Superior temporal gyrus (tissue), 1 donor: ENCODE results near the gene SPRYD3.
A peak's percentile ranks its signal among the peaks of the same experiment; 100 is the strongest.

Experiments
- DNase-seq: peaks from one replicate; pipeline ENCODE4 v3.0.0-alpha.2; 2016; ENCODE audit errors: extremely low spot score

SPRYD3 gene

DNA sequence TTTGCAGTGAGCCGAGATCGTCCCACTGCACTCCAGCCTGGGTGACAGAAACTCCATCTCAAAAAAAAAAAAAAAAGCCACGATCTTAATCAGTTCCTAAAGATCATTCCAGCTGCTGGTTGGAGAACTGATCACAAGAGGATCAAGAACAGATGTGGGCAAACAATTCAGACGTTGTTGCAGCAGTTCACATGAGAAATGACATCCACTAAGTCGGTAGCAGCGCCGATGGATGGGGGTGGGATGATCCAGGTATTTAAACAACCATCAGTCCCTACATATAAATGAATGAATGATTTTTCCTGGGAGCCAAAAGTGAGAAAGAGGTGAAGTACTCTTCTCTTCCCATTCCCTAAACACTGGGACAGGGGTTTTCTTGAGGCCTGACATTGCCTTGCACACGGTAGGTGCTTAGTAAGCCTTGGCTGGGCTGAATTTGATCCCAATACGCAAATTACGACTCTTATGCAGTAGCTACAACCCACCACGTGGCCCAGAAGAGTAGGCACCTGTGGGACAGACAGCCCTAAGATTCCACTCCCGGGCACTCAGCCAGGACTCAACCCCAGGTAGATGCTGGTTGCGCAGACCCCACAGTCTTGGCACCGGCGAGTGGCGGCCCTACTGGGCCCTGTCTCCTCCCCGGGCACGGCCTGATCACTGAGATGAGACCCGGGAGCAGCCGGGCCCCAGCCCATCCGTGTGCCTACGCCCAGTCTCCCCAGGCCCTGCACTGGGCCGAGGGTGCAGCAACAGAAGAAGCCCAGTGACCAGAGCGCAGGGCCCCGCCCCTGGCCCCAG lies 565 bp downstream of the SPRYD3 start:
- DNase-seq = peak; percentile 41

DNA sequence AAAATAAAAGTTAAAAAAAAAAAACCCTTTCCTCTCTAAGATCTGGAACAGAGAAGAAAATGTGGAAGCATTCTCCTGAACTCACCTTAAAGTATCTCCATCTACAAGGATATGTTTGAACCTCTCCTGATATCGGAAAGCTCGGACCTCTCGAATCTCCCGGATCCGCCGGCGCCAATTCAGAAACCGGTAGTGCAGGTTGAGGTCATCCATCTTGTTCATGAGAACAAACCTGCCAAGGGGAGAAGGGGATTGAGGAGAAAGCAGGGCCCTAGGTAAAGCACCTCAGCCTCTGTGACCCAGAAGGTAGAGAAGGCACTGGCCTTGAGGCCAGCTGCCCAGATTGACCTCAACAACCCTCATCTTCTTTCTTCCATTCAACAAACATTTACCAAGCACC lies 2.2 kb downstream of the SPRYD3 start:
- DNase-seq = no peak

DNA sequence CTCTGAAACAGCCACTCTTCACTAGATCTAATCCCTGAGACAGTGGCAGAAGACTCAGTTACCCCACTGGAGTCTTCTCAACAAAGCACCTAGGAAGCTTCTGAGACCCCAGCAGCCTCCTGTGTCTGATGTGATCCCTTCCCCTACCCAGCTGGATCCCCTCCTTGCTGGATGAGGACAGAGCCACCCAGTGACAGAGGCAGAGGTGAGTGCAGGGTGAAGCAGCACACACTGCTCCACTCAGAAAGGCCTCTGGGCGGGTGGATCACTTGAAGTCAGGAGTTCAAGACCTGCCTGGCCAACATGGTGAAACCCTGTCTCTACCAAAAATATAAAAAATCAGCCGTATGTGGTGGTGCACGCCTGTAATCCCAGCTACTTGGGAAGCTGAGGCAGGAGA lies 2.7 kb downstream of the SPRYD3 start:
- no peak for DNase-seq

DNA sequence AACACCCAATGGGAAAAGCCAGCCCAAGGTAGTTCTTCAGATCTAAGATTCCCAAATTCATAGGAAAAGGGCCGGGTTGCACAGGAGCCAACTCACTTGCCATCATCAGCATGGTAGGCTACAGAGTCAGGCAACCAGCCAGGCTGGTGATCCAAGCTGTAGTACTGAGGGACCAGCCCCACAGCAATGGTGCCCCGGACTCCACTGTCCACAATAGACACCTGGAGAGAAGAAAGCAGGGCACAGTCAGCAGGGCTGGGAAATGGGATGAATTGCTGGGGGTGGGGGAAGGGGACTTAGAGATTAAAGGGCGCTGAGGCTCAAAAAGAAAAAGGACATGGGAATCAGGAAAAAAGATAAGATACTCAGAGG lies 4.2 kb downstream of the SPRYD3 start:
- DNase-seq = no peak

DNA sequence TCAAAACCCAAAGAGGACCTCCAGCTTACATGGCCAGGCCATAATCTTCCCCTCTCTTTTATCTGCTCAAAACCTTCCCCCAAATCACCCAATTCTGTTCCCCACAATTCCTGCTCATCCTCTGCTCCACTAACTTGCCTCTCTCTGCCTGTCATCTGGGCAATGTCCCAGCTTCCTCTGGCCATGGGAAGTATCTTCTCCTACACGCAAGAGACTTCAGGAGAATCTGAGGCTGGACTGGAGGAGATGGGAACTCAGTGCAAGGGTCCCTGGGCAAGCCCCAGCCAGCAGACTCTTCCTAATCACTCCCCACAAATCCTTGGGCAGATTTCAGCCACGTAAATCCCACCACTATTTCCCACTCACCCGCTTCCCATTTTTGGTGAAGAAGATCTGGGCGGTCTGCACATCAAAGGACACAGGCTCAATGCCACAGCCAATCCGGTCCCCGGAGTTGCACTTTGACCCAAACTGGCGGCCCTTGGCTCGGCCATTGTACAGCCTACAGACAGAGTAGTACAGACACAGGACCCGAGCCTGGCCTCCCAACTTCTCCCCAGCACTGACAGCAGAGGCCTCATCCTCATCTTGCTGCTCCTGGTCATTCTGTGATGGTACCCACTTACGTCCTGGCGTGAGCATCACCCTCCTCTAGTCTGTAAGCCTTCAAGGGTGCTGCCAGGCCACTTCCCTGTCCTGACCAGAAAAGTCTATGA lies 4.7 kb downstream of the SPRYD3 start:
- DNase-seq = no peak

DNA sequence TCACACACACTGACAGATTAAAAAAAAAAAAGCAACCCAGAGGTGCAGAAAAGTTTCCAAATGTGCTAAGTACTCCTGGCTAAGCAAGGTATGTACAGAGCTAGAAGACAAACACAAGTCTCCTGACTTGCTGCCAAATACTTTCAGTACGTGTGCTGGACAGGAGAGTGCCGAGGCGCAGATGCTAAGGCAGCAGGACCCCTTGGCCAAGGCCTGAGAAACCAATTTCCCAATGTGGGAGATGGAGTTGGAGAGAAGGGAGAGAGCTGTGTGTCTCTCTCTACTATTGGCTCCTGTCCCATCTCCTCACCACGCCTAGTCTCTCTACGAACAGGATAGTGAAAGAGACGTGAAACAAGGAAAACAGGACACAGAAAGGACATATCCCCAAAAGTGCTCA lies 5.3 kb downstream of the SPRYD3 start:
- no peak for DNase-seq

DNA sequence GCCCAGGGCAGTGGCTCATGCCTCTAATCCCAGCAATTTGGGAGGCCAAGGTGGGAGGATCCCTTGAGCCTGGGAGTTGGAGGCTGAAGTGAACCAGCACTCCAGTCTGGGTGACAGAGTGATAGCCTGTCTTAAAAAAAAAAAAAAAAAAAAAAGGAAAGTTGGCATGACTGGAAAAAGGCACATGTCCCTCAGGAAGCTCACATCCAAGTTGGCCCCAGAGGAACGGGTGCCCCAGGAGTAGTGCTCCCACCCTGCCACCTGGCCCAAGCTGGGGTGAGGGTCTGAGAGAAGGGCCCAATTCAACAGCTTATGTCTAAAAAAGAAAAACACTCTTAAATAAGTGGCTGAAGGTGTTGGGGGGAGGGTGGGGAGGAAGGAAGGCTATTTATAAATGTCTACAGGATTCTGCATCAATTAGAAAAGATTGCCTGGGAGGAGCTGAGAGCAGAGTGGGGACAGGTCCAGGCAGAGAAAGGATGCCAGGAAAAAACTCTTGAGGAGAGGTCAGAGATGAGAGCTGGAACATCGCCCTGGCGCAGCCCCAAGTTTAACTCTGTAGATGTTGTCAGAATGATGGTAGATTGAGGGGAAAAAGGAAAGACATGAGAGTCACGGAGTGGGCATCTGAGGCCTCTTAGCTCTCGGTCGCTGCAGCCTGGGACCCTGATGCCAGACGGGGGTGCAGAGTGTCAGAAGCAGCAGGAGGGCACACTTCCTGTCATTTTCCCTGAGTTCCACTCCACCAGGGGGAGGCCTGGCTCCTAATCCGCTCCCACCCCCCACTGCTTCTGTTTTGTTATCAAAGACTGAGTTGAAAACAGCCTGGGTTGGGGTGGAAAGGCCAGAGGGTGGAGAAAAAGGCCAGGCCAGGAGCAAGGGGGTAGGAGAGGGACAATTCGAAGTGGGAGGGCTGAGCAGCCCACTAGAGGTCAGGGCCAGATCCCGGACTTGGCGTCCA lies 7.3 kb downstream of the SPRYD3 start:
- DNase-seq = no peak

DNA sequence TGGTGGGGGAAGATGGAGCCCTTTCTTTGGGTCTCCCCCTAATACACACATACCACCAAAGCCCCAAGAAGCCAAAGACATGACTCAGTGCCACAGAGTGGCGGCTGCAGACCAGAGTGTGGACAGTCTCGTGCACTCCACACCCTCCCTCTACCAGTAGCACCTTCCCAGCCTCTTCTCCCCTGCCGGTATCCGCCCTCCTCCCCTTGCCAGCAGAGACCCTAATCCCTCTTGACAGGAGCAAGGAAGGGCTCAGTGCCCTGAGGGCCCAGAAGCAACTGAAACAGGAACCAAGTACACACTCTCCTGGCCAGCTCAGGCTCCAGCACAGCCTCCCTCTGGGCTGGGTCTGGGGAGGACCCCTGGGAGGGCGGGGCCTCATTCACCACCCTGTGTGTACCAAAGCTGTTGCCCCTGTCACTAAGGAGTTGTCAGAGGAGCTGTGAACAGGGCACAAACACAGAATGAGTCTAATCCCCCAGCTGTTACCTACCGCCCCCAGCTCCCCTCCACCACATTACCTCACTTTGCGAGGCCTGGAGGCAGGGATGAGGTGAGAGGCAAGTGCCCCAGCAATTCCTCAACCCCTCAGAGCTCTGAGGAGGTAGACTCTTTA lies 8.2 kb downstream of the SPRYD3 start:
- DNase-seq = no peak

DNA sequence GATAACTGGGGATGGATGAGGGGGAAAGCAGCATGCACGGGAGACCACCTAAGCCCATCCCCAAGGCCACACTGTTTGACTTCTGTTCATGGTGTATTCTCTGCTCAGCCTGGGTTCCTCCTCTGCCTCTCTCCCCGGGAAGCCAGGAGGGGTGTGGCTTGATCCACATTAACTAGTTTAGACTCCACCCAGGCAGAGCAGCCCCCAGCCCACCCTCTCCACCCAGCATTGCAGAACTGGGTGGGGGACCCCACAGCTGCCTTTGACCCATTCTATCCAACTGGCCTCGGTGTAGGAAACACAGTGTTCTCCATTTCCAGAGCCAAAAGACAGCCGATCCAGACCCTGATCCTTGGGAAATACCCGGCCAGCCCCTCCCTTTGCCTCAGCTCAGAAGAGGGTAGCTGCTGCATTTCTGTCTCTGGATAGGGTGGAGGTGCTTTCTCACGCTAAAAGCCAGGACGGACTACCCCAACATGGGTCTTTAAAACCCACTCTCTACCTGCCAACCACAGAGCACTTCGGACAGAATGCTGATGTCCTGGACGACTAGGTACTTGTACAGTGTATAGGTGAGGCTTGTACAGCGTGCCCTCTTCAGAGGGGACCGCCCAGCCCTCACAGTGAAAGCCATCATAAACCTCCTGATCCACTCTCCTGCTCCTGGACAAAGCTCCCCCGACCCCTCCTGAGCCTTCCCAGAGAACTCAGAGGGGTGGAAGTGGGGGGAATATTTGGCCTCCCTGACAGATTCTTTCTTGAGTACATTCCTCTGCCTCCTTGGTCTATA lies 9.4 kb downstream of the SPRYD3 start:
- DNase-seq = no peak

DNA sequence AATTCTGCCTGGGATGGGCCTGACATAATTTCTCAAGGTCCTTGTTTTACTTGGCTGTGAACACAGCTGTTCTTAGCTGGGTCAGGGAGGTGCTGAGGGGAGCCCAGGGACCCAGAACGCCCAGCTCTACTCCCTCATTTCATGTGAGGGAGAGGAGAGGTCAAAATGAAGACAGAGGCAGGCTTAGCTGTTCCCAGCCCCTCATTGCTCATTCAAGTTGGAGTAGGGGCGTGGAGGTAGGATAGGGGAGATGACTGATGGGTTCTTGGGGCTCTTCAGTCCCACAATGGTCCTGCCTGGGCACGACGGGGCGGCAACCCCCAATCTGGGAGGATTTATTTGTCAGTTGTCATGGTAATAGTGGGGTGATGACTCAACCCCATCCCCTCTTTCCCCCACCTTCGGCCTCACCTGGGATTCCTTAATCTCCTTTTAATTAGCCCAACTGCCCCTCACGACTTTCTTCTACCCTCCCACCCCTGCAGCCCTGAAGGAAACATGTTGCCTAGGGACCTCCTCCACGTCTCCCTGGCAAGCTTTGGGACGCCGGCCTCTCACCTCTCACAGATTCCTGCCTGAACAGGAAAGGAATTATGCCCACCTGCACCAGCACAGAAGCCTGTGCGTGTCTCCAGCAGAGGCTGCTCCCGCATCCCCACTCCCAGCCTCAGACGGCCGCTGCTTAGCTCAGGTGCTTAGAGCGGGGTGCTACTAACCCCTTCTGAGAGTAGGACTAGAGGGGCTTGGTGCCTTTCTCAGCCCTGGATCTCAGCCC lies 10.2 kb downstream of the SPRYD3 start:
- no peak for DNase-seq

DNA sequence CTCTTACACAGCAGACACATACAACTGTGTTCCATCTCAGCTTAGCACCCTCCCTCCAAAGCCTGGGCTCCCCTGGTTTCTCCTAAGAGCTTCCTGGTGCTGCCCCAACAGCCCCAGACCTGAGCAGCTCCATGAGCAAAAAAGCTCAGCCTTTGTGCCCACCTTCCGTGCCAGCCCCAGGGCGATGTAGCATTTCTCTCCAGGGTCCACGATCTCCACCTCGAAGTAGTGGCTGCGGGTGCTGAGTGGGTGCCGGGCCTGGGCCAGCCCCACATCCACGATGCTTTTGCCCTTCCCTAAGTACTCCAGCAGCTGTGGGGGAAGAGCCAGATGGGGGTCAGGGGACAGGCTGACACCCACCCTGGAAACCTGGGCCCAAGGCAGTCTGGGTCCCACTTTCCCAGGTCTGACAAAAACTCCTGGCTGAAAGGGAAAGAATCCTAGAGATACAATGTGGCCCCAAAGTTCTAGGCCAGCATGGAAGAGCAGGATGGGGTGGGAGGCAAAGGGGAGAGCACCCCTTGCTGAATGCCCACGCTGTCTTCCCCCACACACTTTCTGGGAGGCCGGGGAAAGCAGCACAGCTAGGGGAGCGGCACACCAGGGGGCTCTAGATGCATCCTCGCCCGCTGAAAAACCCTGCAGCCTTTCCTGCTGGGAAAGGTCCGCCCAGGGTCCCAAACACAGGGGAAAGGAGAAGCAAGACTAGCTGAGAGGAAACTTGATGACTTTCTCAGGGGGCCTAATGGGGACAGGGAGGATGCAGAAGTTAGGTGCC lies 11.0 kb downstream of the SPRYD3 start:
- DNase-seq = no peak

DNA sequence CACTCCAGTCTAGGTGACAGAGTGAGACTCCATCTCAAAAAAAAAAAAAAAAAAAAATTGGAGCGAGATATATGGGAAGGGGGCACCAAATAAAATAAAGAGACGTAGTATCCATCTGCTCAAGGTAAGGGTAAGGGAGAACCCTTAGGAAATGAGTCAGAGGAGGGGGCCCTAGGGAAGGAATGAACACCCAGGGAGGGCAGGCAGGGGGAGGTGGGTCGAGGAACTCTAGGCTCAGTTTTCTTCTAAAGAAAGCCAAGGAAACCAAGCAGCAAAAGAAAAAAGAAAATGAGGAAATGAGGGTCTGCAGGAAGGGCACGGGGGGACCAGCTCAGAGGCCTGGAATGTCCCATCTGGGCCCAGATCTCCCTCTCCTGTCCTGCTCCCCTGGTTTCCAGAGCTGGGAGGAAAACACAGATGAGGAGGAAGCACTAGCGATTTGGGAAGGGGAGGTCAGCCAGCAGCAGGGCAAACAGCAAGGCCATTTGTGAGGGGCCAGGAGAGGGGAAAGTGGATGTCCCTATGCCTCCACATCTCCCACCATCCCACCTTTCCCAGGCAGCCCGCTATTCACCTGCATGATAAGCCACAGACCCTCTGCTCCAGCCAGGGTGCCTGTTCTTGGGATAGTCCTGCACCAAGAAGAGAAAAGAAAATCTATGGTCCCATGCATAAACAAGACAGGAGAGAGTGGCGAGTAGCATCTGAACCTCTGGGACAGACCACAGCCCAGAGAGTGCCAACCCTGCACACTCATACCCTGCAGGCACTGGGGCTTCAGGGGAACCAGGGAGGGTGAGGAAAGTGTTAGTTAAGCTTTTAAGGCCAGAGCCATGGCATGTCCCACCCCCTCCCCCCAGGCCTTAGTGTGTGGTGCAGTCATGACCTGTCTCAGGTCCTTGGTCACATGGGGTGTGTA lies 11.9 kb downstream of the SPRYD3 start:
- DNase-seq = no peak

DNA sequence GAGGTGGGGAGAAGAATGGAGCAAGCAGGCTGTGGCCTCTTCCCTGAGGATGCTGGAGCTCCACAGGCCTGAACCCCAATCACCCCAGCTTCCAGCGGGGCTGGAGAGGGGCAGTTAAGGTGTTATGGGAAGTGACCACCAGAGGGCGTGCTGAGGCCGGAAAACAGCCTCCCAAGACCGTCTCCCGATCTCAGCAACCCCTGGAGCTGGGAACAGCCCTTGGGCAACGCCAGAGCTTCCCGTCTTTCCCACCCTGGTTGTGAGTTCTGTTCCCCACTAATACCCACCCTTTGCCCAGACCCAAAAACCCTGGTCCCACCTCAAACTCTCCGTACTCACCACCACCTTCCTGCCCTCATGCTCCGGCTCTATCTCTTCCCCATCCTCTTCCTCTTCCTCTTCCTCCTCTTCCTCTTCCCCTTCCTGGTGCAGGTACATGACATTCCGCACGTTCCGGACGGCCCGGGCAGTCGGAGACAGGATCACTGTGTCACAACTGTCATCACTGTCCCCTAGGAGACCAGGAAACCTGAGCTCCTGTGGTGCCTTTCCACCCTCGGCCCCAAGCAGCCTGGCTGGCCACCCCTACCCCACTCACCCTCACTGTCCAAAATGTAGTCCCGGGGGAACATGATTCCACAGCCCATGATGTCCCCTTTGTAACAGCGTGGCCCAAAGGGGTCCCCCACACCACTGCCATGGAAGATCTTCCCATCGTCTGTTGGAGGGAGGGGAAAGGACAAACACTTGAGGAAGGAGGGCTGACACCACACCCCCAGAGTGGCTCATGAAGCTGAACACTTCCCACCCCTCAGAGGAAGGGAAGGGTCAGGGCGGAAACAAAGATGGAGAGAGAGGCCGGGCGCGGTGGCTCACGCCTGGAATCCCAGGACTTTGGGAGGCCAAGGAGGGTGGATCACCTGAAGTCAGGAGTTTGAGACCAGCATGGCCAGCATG lies 12.9 kb downstream of the SPRYD3 start:
- peak; percentile 88 for DNase-seq

DNA sequence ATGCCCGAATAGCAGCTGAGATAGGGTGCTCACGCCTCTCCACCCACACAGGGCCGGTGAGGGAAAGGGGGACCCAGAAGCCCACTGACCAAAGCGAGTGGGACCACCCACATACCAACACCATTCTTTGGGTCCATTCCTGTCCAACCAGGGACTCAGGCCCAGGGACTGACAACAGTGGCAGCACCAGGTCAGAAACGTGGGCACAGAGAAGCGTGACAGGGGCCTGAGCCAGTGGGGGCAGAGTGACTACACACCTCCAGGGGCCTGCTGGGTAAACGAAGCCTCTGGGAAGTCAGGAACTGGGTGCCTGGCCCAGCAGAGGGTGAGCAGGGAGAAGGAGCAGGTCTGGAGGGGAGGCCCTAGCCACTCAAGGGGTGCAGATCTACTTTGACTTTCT lies 13.7 kb downstream of the SPRYD3 start:
- DNase-seq = no peak

DNA sequence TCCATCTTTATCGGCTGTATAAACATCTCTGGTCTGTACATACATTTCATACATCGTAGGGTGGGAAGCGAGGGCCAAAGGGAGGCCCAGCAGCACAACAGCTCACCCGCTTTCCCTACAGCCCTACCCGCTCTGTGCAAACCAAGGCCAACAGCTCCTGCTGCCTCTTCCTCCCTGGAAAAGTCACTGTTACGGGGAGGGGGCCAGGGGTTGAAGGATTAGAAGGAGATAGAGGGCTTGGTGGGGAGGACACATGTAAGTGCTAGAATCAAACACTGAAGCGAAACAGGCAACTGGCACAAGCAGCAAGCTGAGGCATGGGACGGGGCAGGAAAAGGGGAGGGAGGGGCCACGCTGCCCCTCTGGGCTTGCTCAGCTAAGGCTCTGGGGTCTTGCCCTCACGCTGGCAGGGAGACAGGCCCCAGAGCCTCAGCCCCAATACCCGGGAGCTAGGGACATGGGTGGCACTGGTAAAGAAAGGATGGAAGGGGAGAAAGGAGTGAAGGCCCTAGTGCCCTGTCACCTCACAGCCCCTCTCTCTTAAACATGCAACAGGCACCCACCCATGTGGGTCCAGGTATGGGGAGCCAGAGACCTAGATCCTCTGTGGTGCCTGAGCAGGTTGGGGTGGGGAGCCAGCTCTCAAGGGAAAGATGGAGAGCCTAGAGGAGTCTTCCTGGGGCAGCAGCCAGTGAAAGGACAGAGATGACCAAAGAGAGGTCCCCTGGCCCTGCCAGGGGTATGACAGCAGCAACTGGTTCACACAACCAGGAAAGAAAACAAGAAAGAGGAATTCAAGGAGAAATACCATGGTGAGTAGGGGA lies 14.4 kb downstream of the SPRYD3 start:
- DNase-seq = no peak
